Measurements from ENCODE around the gene MMP15. TPM values are rescaled to one million over a fixed set of nuclear protein-coding genes. Genes with fewer than 3 reads are reported as not detected.

The MMP15 gene
- total and polyA plus RNA-seq, 2 of the 13 experiments (the other 11 are each of a cell fraction or from before 2014, with no cell fraction given) = 35.2 to 44.9 TPM

GRCh38 chr16:57999366-57999970 is 26.1 kb upstream of the MMP15 start (continued):
- no peak for TF ChIP-seq NCOR1 (IDR thresholded peaks at IDR 0.05; ENCODE audit: borderline replicate concordance, low read length)
- no peak for TF ChIP-seq ZNF251 (CRISPR knock-in tag; IDR thresholded peaks at IDR 0.05)
- TF ChIP-seq ZSCAN9 (CRISPR knock-in tag; IDR thresholded peaks at IDR 0.05; ENCODE audit: borderline replicate concordance) = no peak
- no peak for TF ChIP-seq PRDM15 (CRISPR knock-in tag; IDR thresholded peaks at IDR 0.05)
- TF ChIP-seq ZNF761 (CRISPR knock-in tag; conservative IDR thresholded peaks at IDR 0.05) = no peak
- no peak for TF ChIP-seq ZFP1 (CRISPR knock-in tag; IDR thresholded peaks at IDR 0.05)
- TF ChIP-seq ZBTB33 (CRISPR knock-in tag; IDR thresholded peaks at IDR 0.05) = no peak
- TF ChIP-seq HDAC2 (CRISPR knock-in tag; IDR thresholded peaks at IDR 0.05) = 0 out of 2 replicates have a peak, but pooled peaks have one; percentile 15
- TF ChIP-seq ZBTB3 (CRISPR knock-in tag; IDR thresholded peaks at IDR 0.05; ENCODE audit: borderline replicate concordance, low read depth) = no peak
- TF ChIP-seq ZNF891 (CRISPR knock-in tag; IDR thresholded peaks at IDR 0.05) = no peak
- TF ChIP-seq SMARCE1 (IDR thresholded peaks at IDR 0.05; ENCODE audit: borderline replicate concordance) = no peak
- no peak for TF ChIP-seq ZNF550 (CRISPR knock-in tag; IDR thresholded peaks at IDR 0.05; ENCODE audit: borderline replicate concordance)
- no peak for TF ChIP-seq YEATS2 (CRISPR knock-in tag; IDR thresholded peaks at IDR 0.05; ENCODE audit: borderline replicate concordance)
- no peak for TF ChIP-seq ZSCAN25 (CRISPR knock-in tag; IDR thresholded peaks at IDR 0.05)
- TF ChIP-seq NONO (IDR thresholded peaks at IDR 0.05) = no peak
- no peak for TF ChIP-seq NONO (CRISPR knock-in tag; conservative IDR thresholded peaks at IDR 0.05)
- TF ChIP-seq ZNF782 (CRISPR knock-in tag; IDR thresholded peaks at IDR 0.05; ENCODE audit: borderline replicate concordance) = no peak
- TF ChIP-seq TCF7 (IDR thresholded peaks at IDR 0.05; ENCODE audit: low read depth) = no peak
- TF ChIP-seq ZNF580 (CRISPR knock-in tag; IDR thresholded peaks at IDR 0.05; ENCODE audit: borderline replicate concordance, low read depth) = 0 out of 2 replicates have a peak, but pooled peaks have one; percentile 57
- no peak for TF ChIP-seq SNAI1 (CRISPR knock-in tag; IDR thresholded peaks at IDR 0.05; ENCODE audit: borderline replicate concordance)
- no peak for TF ChIP-seq ZXDC (CRISPR knock-in tag; IDR thresholded peaks at IDR 0.05)
- TF ChIP-seq BHLHE40 (IDR thresholded peaks at IDR 0.05; ENCODE audit: low read length) = no peak
- 0 out of 2 replicates have a peak, but pooled peaks have one; percentile 17 for TF ChIP-seq HNRNPL (IDR thresholded peaks at IDR 0.05; ENCODE audit: low read depth, low read length)
- TF ChIP-seq POLR2AphosphoS2 (IDR thresholded peaks at IDR 0.05; ENCODE audit: low read depth, low read length) = no peak

All from HepG2 (cell line).